GM12892 (cell line): ENCODE measurements around the gene KCNMA1.

Source experiments
- POLR2A ChIP-seq: IDR thresholded peaks from 2 replicates; pipeline ENCODE4 v1.6.1; 2011; ENCODE audit warnings: low read depth, low read length, control low read depth
- POLR2AphosphoS5 ChIP-seq: IDR thresholded peaks from 2 replicates; pipeline ENCODE4 v1.6.1; 2011; ENCODE audit warnings: low read depth, low read length, control low read depth
- TAF1 ChIP-seq: IDR thresholded peaks from 2 replicates; pipeline ENCODE4 v1.6.1; 2011; ENCODE audit warnings: low read depth, mild to moderate bottlenecking, control low read depth, low read length, borderline replicate concordance

DNA sequence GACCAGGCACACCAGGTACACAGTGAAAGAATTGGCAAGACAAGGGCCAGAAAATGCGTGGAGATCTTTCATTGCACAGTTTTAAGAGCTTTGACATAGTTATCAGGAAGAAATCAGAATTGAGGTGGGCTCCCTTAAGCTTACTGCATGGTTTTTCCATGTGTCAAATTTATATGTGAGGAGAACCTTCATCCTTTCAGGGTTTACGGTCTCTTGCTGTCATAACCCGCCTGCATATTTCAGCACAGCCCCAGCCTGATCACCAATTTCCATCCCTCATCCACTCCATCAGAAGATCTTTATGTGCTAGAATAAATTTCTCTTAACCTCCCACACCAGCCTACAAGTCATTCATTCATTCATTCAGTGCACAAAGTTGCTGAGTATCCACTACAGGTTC lies 373.1 kb downstream of the KCNMA1 start:
- no peak for TF ChIP-seq POLR2AphosphoS5
- no peak for TF ChIP-seq POLR2A
- TF ChIP-seq TAF1 = no peak
